DOHH2 (cell line): ENCODE measurements around the gene KRTAP10-5.

Experiments
- H3F3A ChIP-seq: fragments of 200-600 bp; sonication (generic), shearing (Covaris generic); 2 replicates; pipeline ENCODE4 v1.6.0; 2016; ENCODE audit warnings: antibody characterized with exemption, mild to moderate bottlenecking; ENCODE audit not compliant: control insufficient read depth, insufficient read depth
- H3K27ac ChIP-seq: fragments of 200-600 bp; sonication (generic); 2 replicates; pipeline ENCODE4 v1.5.1; 2014; ENCODE audit warnings: low read depth, mild to moderate bottlenecking, low read length, moderate library complexity
- H3K27me3 ChIP-seq: fragments of 200-600 bp; sonication (generic); 2 replicates; pipeline ENCODE4 v1.6.1; 2014; ENCODE audit warnings: mild to moderate bottlenecking, low read length, mixed read lengths; ENCODE audit not compliant: control insufficient read depth
- H3K36me3 ChIP-seq: fragments of 200-600 bp; sonication (generic); 2 replicates; pipeline ENCODE4 v1.6.1; 2014; ENCODE audit warnings: mild to moderate bottlenecking, low read length, moderate library complexity, mixed read lengths; ENCODE audit not compliant: control insufficient read depth
- H3K4me1 ChIP-seq: fragments of 200-600 bp; sonication (generic); 2 replicates; pipeline ENCODE4 v1.6.1; 2014; ENCODE audit warnings: mild to moderate bottlenecking, low read length, mixed read lengths; ENCODE audit not compliant: control insufficient read depth
- H3K4me2 ChIP-seq: fragments of 200-600 bp; sonication (generic); 2 replicates; pipeline ENCODE4 v1.6.0; 2014; ENCODE audit warnings: mild to moderate bottlenecking, low read length, moderate library complexity
- H3K4me3 ChIP-seq: fragments of 200-600 bp; sonication (generic); 2 replicates; pipeline ENCODE4 v1.5.1; 2014; ENCODE audit warnings: mild to moderate bottlenecking, low read length, mixed read lengths
- H3K79me2 ChIP-seq: fragments of 200-600 bp; sonication (generic); 2 replicates; pipeline ENCODE4 v1.6.1; 2014; ENCODE audit warnings: mild to moderate bottlenecking, low read length, mixed read lengths; ENCODE audit not compliant: control insufficient read depth
- H3K9me2 ChIP-seq: fragments of 200-600 bp; sonication (generic); replicated peaks from 2 replicates; pipeline ENCODE4 v1.6.1; 2014; ENCODE audit warnings: mild to moderate bottlenecking, low read length, mixed read lengths; ENCODE audit not compliant: control insufficient read depth
- H3K9me3 ChIP-seq: fragments of 200-600 bp; sonication (generic); 2 replicates; pipeline ENCODE4 v1.6.1; 2014; ENCODE audit warnings: antibody characterized with exemption, low read length, mixed read lengths; ENCODE audit not compliant: control insufficient read depth, insufficient read depth
- H4K20me1 ChIP-seq: fragments of 200-600 bp; sonication (generic); 2 replicates; pipeline ENCODE4 v1.6.0; 2014; ENCODE audit warnings: low read depth, mild to moderate bottlenecking, antibody characterized with exemption, low read length, moderate library complexity; ENCODE audit not compliant: control insufficient read depth, insufficient read depth
- EZH2phosphoT487 ChIP-seq: fragments of 200-600 bp; sonication (generic); IDR thresholded peaks from 2 replicates; pipeline ENCODE4 v1.6.1; 2017; ENCODE audit warnings: borderline replicate concordance, mild to moderate bottlenecking, antibody characterized with exemption, low read length, moderate library complexity, mixed read lengths
- TF ChIP-seq, protein P1 (sequence below): fragments of 200-600 bp; sonication (generic); IDR thresholded peaks from one replicate; pipeline ENCODE4 v1.5.1; 2014; ENCODE audit warnings: antibody characterized with exemption, mild to moderate bottlenecking, low read depth, low read length; ENCODE audit not compliant: poor library complexity, severe bottlenecking

The KRTAP10-5 gene

DNA sequence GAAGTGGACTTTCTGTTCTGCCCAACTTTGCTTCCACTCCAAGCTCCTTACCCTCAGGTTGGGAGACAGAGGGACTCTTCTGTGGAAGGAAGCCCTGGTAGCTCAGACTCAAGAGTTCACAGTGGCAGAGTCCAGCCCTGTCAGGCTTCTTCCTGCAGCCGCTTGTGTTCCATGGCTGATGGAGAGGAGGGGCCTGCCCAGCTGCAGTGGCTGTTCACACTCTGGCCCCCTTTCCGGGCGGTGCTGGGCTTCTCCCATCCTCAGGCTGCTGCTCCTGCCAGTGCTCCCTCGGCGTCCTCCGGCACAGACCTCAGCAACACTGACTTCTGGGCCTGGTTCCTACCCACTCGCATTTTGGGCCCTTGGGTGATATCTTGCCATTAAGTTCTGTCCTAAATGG lies 44.4 kb downstream of the KRTAP10-5 start:
- Histone ChIP-seq H3K79me2 (no peaks in the 10 kb centered on the region), H4K20me1 (no peaks in the 10 kb centered on the region), H3K4me3 (no peak overlapping the region), H3K9me3 (no peaks in the 10 kb centered on the region), H3K27ac (no peak overlapping the region), H3F3A (no peaks in the 10 kb centered on the region), H3K27me3 (no peaks in the 10 kb centered on the region), H3K4me2 (no peak overlapping the region), H3K9me2 (no peaks in the 10 kb centered on the region), H3K4me1 (no peaks in the 10 kb centered on the region), H3K36me3 (no peaks in the 10 kb centered on the region)
- TF ChIP-seq EZH2phosphoT487 = no peak
- TF ChIP-seq, protein P1, sequence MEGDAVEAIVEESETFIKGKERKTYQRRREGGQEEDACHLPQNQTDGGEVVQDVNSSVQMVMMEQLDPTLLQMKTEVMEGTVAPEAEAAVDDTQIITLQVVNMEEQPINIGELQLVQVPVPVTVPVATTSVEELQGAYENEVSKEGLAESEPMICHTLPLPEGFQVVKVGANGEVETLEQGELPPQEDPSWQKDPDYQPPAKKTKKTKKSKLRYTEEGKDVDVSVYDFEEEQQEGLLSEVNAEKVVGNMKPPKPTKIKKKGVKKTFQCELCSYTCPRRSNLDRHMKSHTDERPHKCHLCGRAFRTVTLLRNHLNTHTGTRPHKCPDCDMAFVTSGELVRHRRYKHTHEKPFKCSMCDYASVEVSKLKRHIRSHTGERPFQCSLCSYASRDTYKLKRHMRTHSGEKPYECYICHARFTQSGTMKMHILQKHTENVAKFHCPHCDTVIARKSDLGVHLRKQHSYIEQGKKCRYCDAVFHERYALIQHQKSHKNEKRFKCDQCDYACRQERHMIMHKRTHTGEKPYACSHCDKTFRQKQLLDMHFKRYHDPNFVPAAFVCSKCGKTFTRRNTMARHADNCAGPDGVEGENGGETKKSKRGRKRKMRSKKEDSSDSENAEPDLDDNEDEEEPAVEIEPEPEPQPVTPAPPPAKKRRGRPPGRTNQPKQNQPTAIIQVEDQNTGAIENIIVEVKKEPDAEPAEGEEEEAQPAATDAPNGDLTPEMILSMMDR = no peak

GRCh38 chr21:44534688-44535087 lies 45.7 kb downstream of the KRTAP10-5 start:
- Histone ChIP-seq H3K79me2 (no peaks in the 10 kb centered on the region), H3K4me1 (no peaks in the 10 kb centered on the region), H3K4me2 (no peak overlapping the region), H3K9me2 (no peaks in the 10 kb centered on the region), H3K4me3 (no peak overlapping the region), H3K27ac (no peak overlapping the region), H3K36me3 (no peaks in the 10 kb centered on the region), H3K9me3 (no peaks in the 10 kb centered on the region), H3K27me3 (no peaks in the 10 kb centered on the region), H3F3A (no peaks in the 10 kb centered on the region), H4K20me1 (no peaks in the 10 kb centered on the region)
- no peak for TF ChIP-seq EZH2phosphoT487

DNA sequence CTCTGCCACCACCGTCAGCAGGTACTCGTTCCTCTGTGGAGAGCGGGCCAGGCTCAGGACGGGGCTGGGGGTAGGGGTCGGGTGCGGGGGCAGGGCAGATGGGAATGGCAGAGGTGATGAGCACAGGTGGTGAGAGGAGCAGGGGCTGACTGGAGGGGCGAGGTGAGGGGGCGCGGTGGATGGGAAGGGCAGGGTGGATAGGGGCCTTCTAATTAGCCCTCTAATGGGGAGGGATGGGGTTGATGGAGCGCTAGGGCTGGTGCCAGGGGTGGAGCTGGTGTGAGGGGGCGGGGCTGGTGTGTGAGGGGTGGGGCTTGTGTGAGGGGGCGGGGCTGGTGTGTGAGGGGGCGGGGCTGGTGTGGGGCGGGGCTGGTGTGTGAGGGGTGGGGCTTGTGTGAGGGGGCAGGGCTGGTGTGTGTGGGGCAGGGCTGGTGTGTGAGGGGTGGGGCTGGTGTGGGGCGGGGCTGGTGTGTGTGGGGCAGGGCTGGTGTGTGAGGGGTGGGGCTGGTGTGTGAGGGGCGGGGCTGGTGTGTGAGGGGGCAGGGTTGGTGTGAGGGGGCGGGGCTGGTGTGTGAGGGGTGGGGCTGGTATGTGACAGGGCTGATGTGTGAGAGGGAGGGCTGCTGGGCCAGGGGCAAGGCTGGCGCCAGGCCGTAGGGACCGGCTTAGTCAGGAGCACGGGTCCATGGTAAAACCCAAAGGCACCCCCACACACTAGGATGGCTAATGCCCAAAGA lies 46.3 kb downstream of the KRTAP10-5 start:
- no peak overlapping the region for H3K4me2 ChIP-seq
- no peaks in the 10 kb centered on the region for H3K9me3 ChIP-seq
- no peaks in the 10 kb centered on the region for H3K27me3 ChIP-seq
- H3K27ac ChIP-seq = no peak overlapping the region
- H3K4me3 ChIP-seq = no peak overlapping the region
- no peaks in the 10 kb centered on the region for H3K9me2 ChIP-seq
- no peaks in the 10 kb centered on the region for H4K20me1 ChIP-seq
- TF ChIP-seq, protein P1 = no peak
- no peak for TF ChIP-seq EZH2phosphoT487
- no peaks in the 10 kb centered on the region for H3K36me3 ChIP-seq
- no peaks in the 10 kb centered on the region for H3K4me1 ChIP-seq
- no peaks in the 10 kb centered on the region for H3K79me2 ChIP-seq
- no peaks in the 10 kb centered on the region for H3F3A ChIP-seq

GRCh38 chr21:44533121-44533890 lies 47.1 kb downstream of the KRTAP10-5 start:
- no peaks in the 10 kb centered on the region for H3K4me1 ChIP-seq
- H3K27me3 ChIP-seq = no peaks in the 10 kb centered on the region

More at GRCh38 chr21:44533121-44533890, 47.1 kb downstream of the KRTAP10-5 start:
- Histone ChIP-seq H3K4me2 (no peak overlapping the region), H3K9me2 (no peaks in the 10 kb centered on the region), H3K27ac (no peak overlapping the region), H3K9me3 (no peaks in the 10 kb centered on the region), H4K20me1 (no peaks in the 10 kb centered on the region), H3F3A (no peaks in the 10 kb centered on the region), H3K79me2 (no peaks in the 10 kb centered on the region), H3K36me3 (no peaks in the 10 kb centered on the region), H3K4me3 (no peak overlapping the region)
- no peak for TF ChIP-seq EZH2phosphoT487
- TF ChIP-seq, protein P1 = no peak
